ENCODE measurements around the gene TMEM117. TPM values are rescaled to one million over a fixed set of nuclear protein-coding genes. Genes with fewer than 3 reads are reported as not detected.
"Not testable (repeated sequence)": the region's sequence is repeated elsewhere in the genome, so short reads cannot be mapped to it uniquely, and the experiment has no call there.

TMEM117 gene
- total RNA-seq, 1 donor from 2014 or later: 0.82 TPM

- Mint-ChIP-seq H3K27ac (no peak overlapping the region), H3K9me3 (no peaks in the 10 kb centered on the region), H3K27me3 (no peaks in the 10 kb centered on the region), H3K4me1 (peaks cover 2% of the 10 kb centered on the region), H3K4me3 (no peak overlapping the region), H3K36me3 (ENCODE audit: low read depth) (no peaks in the 10 kb centered on the region)
- intact Hi-C loops (cut with micrococcal nuclease): no loop called here
- DNase-seq: no peak
Observed at GRCh38 chr12:44184499-44185206, 348.8 kb downstream of the TMEM117 start.

GRCh38 chr12:44193281-44193680, 357.4 kb downstream of the TMEM117 start:
- H3K4me3 Mint-ChIP-seq: no peak overlapping the region
- H3K9me3 Mint-ChIP-seq: no peaks in the 10 kb centered on the region
- no peaks in the 10 kb centered on the region for H3K36me3 Mint-ChIP-seq (ENCODE audit: low read depth)
- no peak for DNase-seq
- no peaks in the 10 kb centered on the region for H3K4me1 Mint-ChIP-seq
- no peaks in the 10 kb centered on the region for H3K27me3 Mint-ChIP-seq
- intact Hi-C loops (cut with micrococcal nuclease): no loop called here
- no peak overlapping the region for H3K27ac Mint-ChIP-seq

GRCh38 chr12:44195719-44196118, 359.8 kb downstream of the TMEM117 start:
- H3K9me3 Mint-ChIP-seq; H3K4me3 Mint-ChIP-seq; H3K27ac Mint-ChIP-seq; intact Hi-C loops (cut with micrococcal nuclease); DNase-seq; H3K36me3 Mint-ChIP-seq (ENCODE audit: low read depth); H3K27me3 Mint-ChIP-seq; H3K4me1 Mint-ChIP-seq: not testable (repeated sequence)

- no peak for DNase-seq
- H3K27ac Mint-ChIP-seq: no peak overlapping the region
- intact Hi-C loops (cut with micrococcal nuclease): no loop called here
Observed at GRCh38 chr12:44206045-44206444, 370.2 kb downstream of the TMEM117 start.

GRCh38 chr12:44217146-44217883, 381.4 kb downstream of the TMEM117 start:
- DNase-seq: no peak
- H3K9me3 Mint-ChIP-seq: peaks cover 5% of the 10 kb centered on the region
- H3K27ac Mint-ChIP-seq: no peak overlapping the region
- H3K36me3 Mint-ChIP-seq (ENCODE audit: low read depth): no peaks in the 10 kb centered on the region
- no peaks in the 10 kb centered on the region for H3K4me1 Mint-ChIP-seq
- intact Hi-C loops (cut with micrococcal nuclease): no loop called here
- H3K27me3 Mint-ChIP-seq: no peaks in the 10 kb centered on the region
- no peak overlapping the region for H3K4me3 Mint-ChIP-seq

More at GRCh38 chr12:44206045-44206444, 370.2 kb downstream of the TMEM117 start:
- Mint-ChIP-seq H3K27me3 (no peaks in the 10 kb centered on the region), H3K4me3 (no peak overlapping the region), H3K4me1 (no peaks in the 10 kb centered on the region), H3K36me3 (ENCODE audit: low read depth) (no peaks in the 10 kb centered on the region), H3K9me3 (peaks cover 4% of the 10 kb centered on the region)

- no peak for DNase-seq
- H3K4me3 Mint-ChIP-seq: no peak overlapping the region
- H3K9me3 Mint-ChIP-seq: no peaks in the 10 kb centered on the region
- no peaks in the 10 kb centered on the region for H3K4me1 Mint-ChIP-seq
- H3K36me3 Mint-ChIP-seq (ENCODE audit: low read depth): no peaks in the 10 kb centered on the region
- intact Hi-C loops (cut with micrococcal nuclease): no loop called here
- H3K27ac Mint-ChIP-seq: no peak overlapping the region
- no peaks in the 10 kb centered on the region for H3K27me3 Mint-ChIP-seq
Observed at GRCh38 chr12:44223736-44224135, 387.9 kb downstream of the TMEM117 start.

GRCh38 chr12:44224399-44225148, 388.7 kb downstream of the TMEM117 start:
- no peaks in the 10 kb centered on the region for H3K9me3 Mint-ChIP-seq
- H3K4me1 Mint-ChIP-seq: no peaks in the 10 kb centered on the region
- intact Hi-C loops (cut with micrococcal nuclease): no loop called here
- H3K4me3 Mint-ChIP-seq: no peak overlapping the region
- H3K27me3 Mint-ChIP-seq: no peaks in the 10 kb centered on the region
- no peak for DNase-seq
- no peak overlapping the region for H3K27ac Mint-ChIP-seq
- H3K36me3 Mint-ChIP-seq (ENCODE audit: low read depth): no peaks in the 10 kb centered on the region

- Mint-ChIP-seq H3K9me3 (no peaks in the 10 kb centered on the region), H3K4me3 (no peak overlapping the region), H3K27me3 (no peaks in the 10 kb centered on the region), H3K36me3 (ENCODE audit: low read depth) (no peaks in the 10 kb centered on the region), H3K27ac (no peak overlapping the region), H3K4me1 (no peaks in the 10 kb centered on the region)
- no peak for DNase-seq
- intact Hi-C loops (cut with micrococcal nuclease): no loop called here
Observed at GRCh38 chr12:44225149-44225510, 389.2 kb downstream of the TMEM117 start.

GRCh38 chr12:44227616-44228015, 391.7 kb downstream of the TMEM117 start:
- Mint-ChIP-seq H3K27me3 (no peaks in the 10 kb centered on the region), H3K4me1 (no peaks in the 10 kb centered on the region), H3K9me3 (no peaks in the 10 kb centered on the region), H3K27ac (no peak overlapping the region), H3K4me3 (no peak overlapping the region), H3K36me3 (ENCODE audit: low read depth) (no peaks in the 10 kb centered on the region)
- DNase-seq: no peak
- intact Hi-C loops (cut with micrococcal nuclease): no loop called here

GRCh38 chr12:44229846-44230245, 394.0 kb downstream of the TMEM117 start:
- no peak for DNase-seq
- Mint-ChIP-seq H3K4me1 (no peaks in the 10 kb centered on the region), H3K36me3 (ENCODE audit: low read depth) (no peaks in the 10 kb centered on the region), H3K4me3 (no peak overlapping the region), H3K27ac (no peak overlapping the region), H3K27me3 (no peaks in the 10 kb centered on the region), H3K9me3 (no peaks in the 10 kb centered on the region)
- intact Hi-C loops (cut with micrococcal nuclease): no loop called here

- Mint-ChIP-seq H3K27ac (no peak overlapping the region), H3K4me3 (no peak overlapping the region), H3K36me3 (ENCODE audit: low read depth) (no peaks in the 10 kb centered on the region), H3K9me3 (no peaks in the 10 kb centered on the region), H3K4me1 (no peaks in the 10 kb centered on the region), H3K27me3 (no peaks in the 10 kb centered on the region)
- DNase-seq: no peak
- intact Hi-C loops (cut with micrococcal nuclease): no loop called here
Observed at GRCh38 chr12:44235674-44236073, 399.8 kb downstream of the TMEM117 start.

GRCh38 chr12:44240186-44240585, 404.3 kb downstream of the TMEM117 start:
- no peak for DNase-seq
- H3K27me3 Mint-ChIP-seq: no peaks in the 10 kb centered on the region
- no peak overlapping the region for H3K27ac Mint-ChIP-seq
- no peaks in the 10 kb centered on the region for H3K36me3 Mint-ChIP-seq (ENCODE audit: low read depth)
- H3K4me1 Mint-ChIP-seq: no peaks in the 10 kb centered on the region
- H3K4me3 Mint-ChIP-seq: no peak overlapping the region
- no peaks in the 10 kb centered on the region for H3K9me3 Mint-ChIP-seq
- intact Hi-C loops (cut with micrococcal nuclease): no loop called here

GRCh38 chr12:44245932-44246331, 410.1 kb downstream of the TMEM117 start:
- Mint-ChIP-seq H3K36me3 (ENCODE audit: low read depth) (no peaks in the 10 kb centered on the region), H3K27ac (no peak overlapping the region), H3K9me3 (no peaks in the 10 kb centered on the region), H3K4me1 (no peaks in the 10 kb centered on the region), H3K4me3 (no peak overlapping the region), H3K27me3 (no peaks in the 10 kb centered on the region)
- DNase-seq: no peak
- intact Hi-C loops (cut with micrococcal nuclease): no loop called here

- Mint-ChIP-seq H3K36me3 (ENCODE audit: low read depth) (no peaks in the 10 kb centered on the region), H3K27ac (no peak overlapping the region), H3K27me3 (no peaks in the 10 kb centered on the region), H3K9me3 (no peaks in the 10 kb centered on the region), H3K4me3 (no peak overlapping the region), H3K4me1 (no peaks in the 10 kb centered on the region)
- intact Hi-C loops (cut with micrococcal nuclease): no loop called here
- no peak for DNase-seq
Observed at GRCh38 chr12:44246482-44247105, 410.7 kb downstream of the TMEM117 start.

Data from activated CD4-positive, alpha-beta T cell treated with anti-CD3 and anti-CD28 coated beads, Interleukin-2, amount 10 ng/mL, durations not matched to agents 24 days and 14 days (primary cell).